CD4-positive, alpha-beta T cell treated with Interleukin-15 for 1 hour (primary cell): ENCODE data around the gene GEMIN7.

ENCODE experiments used
- DNase-seq: peaks from one replicate; pipeline ENCODE4 v3.0.0-alpha.2; 2020

Gene GEMIN7

GRCh38 chr19:45079063-45079910 is at the start of gene GEMIN7:
TSS of gene GEMIN7 (plus strand) at chr19:45079260. CDS start at chr19:45090115, 10,855 bp downstream.
- peak; percentile 77 for DNase-seq

GRCh38 chr19:45030825-45031224 is 48.2 kb upstream of the GEMIN7 start:
- DNase-seq: no peak

GRCh38 chr19:45032421-45032820 is 46.6 kb upstream of the GEMIN7 start:
- DNase-seq: no peak

DNA sequence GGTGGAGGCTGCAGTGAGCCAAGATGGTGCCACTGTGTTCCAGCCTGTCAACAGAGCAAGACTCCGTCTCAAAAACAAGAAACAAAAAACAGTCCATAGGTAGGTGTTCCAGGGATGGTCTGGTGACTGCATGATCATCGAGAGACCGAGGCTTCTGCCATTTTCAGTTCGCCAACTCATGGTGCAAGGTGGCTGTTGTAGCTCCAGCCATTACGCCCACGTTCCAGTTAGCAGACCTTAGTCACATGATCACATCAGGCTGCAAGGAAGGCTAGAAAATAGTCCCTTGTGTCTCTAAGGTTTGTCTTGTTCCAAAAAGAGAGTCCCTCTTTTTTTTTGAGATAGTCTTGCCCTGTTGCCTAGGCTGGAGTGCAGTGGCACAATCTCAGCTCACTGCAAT is 43.3 kb upstream of the GEMIN7 start:
- no peak for DNase-seq

- DNase-seq: no peak
Observed at GRCh38 chr19:45037393-45038169, 41.5 kb upstream of the GEMIN7 start.

GRCh38 chr19:45038931-45039893 is 39.8 kb upstream of the GEMIN7 start, which contains the start of gene CLASRP:
TSS of gene CLASRP (plus strand) at chr19:45039045. CDS start at chr19:45040213, 1,168 bp downstream.
- DNase-seq: peak; percentile 84

GRCh38 chr19:45040059-45040771 is 38.8 kb upstream of the GEMIN7 start:
- DNase-seq: no peak

DNA sequence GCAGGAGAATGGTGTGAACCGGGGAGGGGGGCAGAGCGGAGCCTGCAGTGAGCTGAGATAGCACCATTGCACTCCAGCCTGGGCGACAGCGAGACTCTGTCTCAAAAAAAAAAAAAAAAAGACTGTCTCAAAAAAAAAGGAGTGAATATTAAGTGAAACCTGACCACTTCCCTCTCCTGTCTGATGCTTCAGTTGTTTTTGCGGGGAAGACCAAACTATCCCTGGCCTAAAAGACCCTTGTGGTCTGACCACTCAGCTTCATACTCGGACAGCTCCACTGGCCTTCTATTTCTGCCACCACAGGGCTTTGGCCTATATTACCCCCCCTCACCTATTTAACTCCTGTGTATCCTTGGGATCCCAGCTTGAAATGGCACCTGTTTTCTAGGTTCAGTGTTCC is 37.9 kb upstream of the GEMIN7 start:
- no peak for DNase-seq

DNA sequence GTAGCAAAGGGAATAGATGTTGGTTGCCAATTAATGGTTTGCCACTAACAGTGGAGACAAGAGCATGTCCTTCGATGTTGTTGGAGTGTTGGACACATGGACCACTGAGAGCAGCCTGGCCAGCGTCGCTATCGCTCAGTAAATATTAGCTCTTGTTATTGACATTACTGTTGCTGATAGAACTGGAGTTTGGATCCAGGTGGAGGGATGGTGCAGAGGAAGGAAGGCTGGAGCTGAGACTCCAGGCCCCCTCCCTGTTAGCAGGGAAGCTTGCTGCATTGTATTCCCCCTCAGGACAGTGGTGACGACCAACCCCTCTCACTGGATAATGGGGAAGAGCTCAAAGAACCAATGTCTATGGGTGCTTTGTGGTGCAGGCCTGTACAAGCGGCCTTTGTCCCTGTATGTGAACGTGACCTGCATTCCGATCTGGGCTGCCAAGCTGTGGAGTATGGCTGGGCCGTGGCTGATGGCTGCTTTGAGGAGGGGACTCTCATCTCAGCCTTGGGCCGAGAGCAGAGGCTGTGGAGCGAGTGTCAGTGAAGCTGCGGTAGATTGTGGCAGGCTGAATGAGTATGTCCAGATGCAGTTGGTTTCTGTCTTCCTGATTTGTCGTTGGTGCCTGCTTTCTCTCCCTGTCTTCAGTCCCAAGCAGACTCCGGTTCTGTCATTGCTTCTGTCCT is 33.2 kb upstream of the GEMIN7 start:
- no peak for DNase-seq

- no peak for DNase-seq
Observed at GRCh38 chr19:45046355-45046754, 32.7 kb upstream of the GEMIN7 start.

GRCh38 chr19:45047188-45047797 is 31.8 kb upstream of the GEMIN7 start:
- DNase-seq: no peak

DNA sequence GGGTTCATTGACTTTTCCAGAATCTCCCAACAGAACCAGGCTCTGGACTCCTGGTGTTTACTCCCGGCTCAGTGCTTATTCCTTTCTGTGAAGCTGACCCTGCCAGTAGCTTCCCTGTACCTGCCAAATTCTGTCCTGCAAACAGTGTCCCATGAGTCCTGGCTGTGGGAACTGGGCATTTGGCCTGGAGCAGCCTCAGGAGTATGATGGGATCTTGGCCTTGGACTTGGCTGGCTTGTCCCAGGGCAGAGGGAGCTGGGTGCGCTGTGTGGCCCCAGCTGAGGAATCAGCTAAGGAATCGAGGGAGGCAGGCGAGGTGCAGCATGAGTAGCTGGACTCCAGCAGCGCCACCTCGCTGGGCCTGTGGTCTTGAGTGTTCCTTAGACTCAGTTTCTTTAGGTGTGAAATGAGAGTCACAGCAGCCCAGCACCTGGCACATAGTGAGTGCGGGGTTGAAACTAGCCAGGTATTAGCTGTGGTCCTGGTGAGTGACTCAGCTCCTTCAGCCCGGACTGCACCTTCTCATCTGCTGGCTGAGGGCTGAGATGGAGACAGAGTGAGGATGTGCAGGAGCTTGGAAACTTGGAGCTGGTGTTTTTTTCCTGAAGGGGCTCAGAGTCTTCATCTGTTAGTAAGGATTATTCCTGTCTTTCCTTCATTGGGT is 29.9 kb upstream of the GEMIN7 start:
- DNase-seq: no peak

DNA sequence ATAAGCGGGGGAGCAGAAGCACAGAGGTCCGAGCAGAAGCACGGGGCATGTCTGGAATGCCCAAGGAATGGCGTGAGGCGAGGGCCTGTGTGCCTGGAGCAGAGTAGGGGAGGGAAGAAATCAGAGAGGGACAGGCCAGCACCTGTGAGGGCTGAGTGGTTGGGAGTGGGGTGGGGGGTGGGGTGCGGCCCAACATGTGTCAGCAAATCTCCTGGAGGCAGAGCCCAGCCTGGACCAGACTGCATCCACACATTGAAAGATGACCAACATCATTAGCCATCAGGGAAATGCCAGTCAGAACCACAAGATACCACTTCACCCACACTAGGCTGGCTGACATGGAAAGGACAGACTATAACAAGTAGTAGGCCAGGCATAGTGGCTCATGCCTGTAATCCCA is 29.0 kb upstream of the GEMIN7 start:
- DNase-seq: no peak

DNA sequence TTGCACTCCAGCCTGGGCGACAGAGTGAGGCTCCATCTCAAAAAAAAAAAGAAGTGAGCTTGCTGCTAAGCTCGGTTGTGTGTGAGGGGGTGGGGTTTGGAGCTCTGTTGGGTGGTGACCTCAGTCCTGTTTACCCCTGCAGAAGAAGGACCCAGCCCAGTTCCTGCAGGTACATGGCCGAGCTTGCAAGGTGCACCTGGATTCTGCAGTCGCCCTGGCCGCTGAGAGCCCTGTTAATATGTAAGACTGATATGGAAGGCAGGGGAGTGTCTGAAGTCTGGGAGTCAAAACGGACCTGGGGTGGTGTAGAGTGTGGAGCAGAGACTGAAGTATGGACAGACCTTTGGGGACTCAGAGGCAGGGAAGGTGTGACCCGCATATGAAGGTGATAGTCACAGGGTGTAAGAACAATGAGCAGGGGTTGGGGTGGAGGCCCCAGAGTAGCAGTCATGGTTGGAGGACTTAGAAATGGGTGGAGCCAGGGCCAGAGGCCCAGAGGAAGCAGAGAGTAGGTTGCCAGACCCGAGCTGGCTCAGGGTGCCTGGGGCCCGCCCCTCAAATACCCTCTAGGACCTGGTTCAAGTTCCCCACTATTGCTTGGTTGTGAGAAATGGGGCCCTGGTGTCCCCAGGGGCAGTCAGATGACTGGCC is 27.0 kb upstream of the GEMIN7 start:
- DNase-seq: peak; percentile 66

DNA sequence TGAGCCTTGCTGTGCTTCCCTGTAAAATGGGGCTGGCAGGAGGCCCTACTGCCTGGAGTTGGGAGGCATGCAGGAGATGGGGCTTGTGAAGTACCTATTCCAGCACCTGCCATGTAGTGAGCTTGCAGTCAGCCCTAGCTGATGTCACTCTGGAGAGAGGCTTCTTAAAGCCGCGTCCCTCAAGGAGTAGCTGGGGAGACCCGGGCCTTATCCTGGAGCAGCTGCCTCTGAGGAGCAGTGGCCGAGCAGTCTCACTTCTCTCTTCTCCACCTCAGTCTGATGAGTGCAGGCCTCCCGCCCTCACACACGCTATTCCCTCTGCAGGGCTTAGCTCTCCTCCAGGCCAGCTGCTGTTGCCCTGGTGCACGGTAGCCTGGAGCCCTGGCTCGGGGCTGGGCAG is 22.2 kb upstream of the GEMIN7 start:
- DNase-seq: no peak

GRCh38 chr19:45057444-45057843 is 21.6 kb upstream of the GEMIN7 start:
- DNase-seq: no peak

DNA sequence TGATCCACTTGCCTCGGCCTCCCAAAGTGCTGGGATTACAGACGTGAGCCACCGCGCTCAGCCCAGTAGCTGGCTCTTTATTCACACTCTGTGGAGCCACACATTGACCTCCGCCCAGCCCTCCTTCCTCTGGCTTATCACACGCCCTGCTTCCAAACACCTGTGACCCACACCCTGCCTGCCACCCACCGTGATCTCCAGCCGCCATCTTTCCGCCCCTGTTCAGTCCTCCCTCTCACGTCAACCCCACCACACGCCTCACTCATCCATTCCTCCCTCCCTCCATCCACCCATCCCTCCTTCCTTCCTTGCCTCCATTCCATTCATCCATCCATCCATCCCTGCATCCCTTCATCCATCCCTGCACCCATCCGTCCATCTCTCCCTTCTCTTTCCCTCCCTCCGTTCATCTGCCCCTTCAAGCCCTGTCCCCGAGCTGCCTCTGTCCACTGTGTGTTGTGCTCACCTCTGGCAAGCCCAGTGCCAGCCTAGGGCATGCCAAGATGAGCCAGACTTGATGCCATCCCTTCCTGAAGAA is 20.4 kb upstream of the GEMIN7 start:
- no peak for DNase-seq

DNA sequence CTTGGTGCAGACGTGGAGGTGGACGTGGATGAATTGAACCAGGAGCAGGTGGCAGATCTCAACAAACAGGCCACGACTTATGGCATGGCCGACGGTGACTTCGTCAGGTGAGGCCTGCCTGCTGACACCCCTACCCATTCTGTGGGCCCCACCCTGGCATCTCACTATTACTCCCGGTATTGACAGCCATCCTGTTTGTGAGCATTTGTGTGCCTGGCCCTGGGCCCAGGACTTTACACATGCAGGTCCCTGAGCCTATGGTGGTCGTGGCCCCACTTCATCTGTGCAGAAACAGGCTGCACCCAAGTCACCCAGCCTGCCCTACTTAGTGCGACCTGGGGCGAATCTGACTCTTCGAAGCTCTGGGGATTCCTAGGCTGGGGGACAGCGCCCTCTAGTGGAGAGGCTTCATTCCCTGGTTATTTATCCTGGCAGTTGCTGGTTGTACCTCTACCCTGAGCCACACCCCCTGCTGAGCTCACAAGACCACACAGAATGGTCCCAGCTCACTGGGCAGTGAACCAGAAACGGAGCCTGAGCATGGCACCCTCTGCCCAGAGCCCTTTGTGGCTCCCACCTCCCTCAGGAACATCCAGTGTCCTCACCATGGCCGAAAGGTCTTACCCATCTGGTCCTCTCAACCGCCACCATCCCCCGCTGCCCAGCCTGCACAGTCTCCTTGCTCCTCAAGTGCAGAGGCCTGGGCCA is 19.6 kb upstream of the GEMIN7 start:
- DNase-seq: peak; percentile 80

DNA sequence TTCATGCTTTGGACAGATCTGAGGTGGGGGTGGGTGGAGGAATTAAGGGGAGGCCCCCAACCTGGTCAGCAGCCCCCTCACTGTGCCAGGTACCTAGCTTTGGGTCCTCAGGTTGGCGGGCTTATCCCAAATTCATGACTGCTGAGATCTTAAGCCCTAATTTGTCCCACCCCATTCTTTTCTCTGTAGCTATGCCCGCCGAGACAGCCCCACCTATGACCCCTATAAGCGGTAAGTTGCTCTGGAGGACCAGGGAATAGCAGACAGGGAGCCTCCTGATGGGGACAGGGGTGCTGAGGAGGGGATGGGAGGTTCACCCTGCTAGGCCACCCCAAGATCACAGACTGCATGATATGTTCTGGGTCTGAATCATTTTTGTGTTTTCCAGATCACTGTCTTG is 17.1 kb upstream of the GEMIN7 start:
- DNase-seq: no peak
